HepG2 (cell line): ENCODE results near the gene ZNF155. TPM values are rescaled to one million over a fixed set of nuclear protein-coding genes. Genes with fewer than 3 reads are reported as not detected.

Experiments
- ATAC-seq: fragments of 200-7000 bp; cut with Tn5 transposase; 3 replicates; pipeline ENCODE4 v1.9.1; 2020; ENCODE audit warnings: mild to moderate bottlenecking, moderate library complexity
- BruUV-seq: library from RNA; stranded (reverse); fragments of 400-500 nt; replicated peaks from 2 replicates; lab custom pipeline; 2021; lab: Mats Ljungman, UMichigan
- CTCF ChIA-PET: fragments of 300-600 bp; formaldehyde crosslinking; extraction: SDS; loops from one replicate; lab custom pipeline; 2021; ENCODE audit warnings: low total read pairs, inconsistent platforms, low intra/inter-chr PET ratio; lab: Yijun Ruan, JAX
- POLR2A ChIA-PET: fragments of 350-600 bp; sonication (Branson Sonifier 250); formaldehyde crosslinking; loops from one replicate; lab custom pipeline; 2020; ENCODE audit warnings: antibody characterized with exemption, inconsistent platforms; lab: Yijun Ruan, JAX
- DNase-seq: peaks from one replicate; pipeline ENCODE4 v3.0.0-alpha.2; 2015; ENCODE audit warnings: low spot score
- FAIRE-seq: peaks from 3 replicates; lab custom pipeline; 2011; peaks lifted over from hg19 to GRCh38; lab: Jason Lieb, UNC
- H2AFZ ChIP-seq: one replicate; pipeline ENCODE4 v1.6.1; 2011; ENCODE audit warnings: low read length, inconsistent platforms
- H3K27ac ChIP-seq: fragments of 300-600 bp; 3 replicates; pipeline ENCODE4 v1.8.0; 2011; ENCODE audit warnings: mixed run types, mild to moderate bottlenecking, mixed read lengths, low read length, inconsistent platforms; ENCODE audit not compliant: insufficient read depth; ENCODE audit errors: extremely low read length
- H3K27me3 ChIP-seq, 2 experiments: fragments of 200-600 bp in 1 of 2; 2 replicates in 1 of 2; 3 replicates in 1 of 2; pipeline versions ENCODE4 v1.6.0 to v1.8.0; 2011; ENCODE audit warnings: low read length in 2 of 2, mild to moderate bottlenecking in 2 of 2, moderate library complexity in 2 of 2, inconsistent platforms in 1 of 2; ENCODE audit not compliant: insufficient read depth in 2 of 2, control insufficient read depth in 1 of 2
- H3K36me3 ChIP-seq, 2 experiments: fragments of 200-600 bp in 1 of 2; replicated peaks in 1 of 2; 2 replicates in 1 of 2; 3 replicates in 1 of 2; pipeline versions ENCODE4 v1.5.1 to v1.8.0; 2011; ENCODE audit warnings: low read length in 2 of 2, inconsistent platforms in 1 of 2; ENCODE audit not compliant: insufficient read depth in 2 of 2, control insufficient read depth in 1 of 2
- H3K4me1 ChIP-seq: 2 replicates; pipeline ENCODE4 v1.5.1; 2012; ENCODE audit warnings: low read length, inconsistent platforms; ENCODE audit not compliant: insufficient read depth
- H3K4me2 ChIP-seq: 2 replicates; pipeline ENCODE4 v1.6.0; 2011; ENCODE audit warnings: low read depth, low read length, inconsistent platforms
- H3K4me3 ChIP-seq, 3 experiments: fragments of 200-600 bp in 1 of 3; sonication (generic), shearing (Covaris generic) in 1 of 3; replicated peaks in 1 of 3; 2 replicates each; pipeline ENCODE4 v1.5.1; 2011 to 2016; ENCODE audit warnings: low read length in 3 of 3, inconsistent platforms in 2 of 3, low read depth in 2 of 3, mild to moderate bottlenecking in 2 of 3, control low read depth in 1 of 3, mixed read lengths in 1 of 3; ENCODE audit not compliant: insufficient read depth in 1 of 3
- H3K79me2 ChIP-seq: one replicate; pipeline ENCODE4 v1.6.1; 2011; ENCODE audit warnings: low read length, inconsistent platforms; ENCODE audit not compliant: insufficient read depth
- H3K9ac ChIP-seq: 2 replicates; pipeline ENCODE4 v1.6.0; 2011; ENCODE audit warnings: mild to moderate bottlenecking, low read depth, low read length, inconsistent platforms; ENCODE audit not compliant: insufficient read depth
- H3K9me3 ChIP-seq: 2 replicates; pipeline ENCODE4 v1.5.1; 2012; ENCODE audit warnings: mild to moderate bottlenecking, low read length
- H4K20me1 ChIP-seq: 2 replicates; pipeline ENCODE4 v1.6.0; 2011; ENCODE audit warnings: inconsistent platforms, mild to moderate bottlenecking, low read length, moderate library complexity; ENCODE audit not compliant: insufficient read depth
- CAMTA2 ChIP-seq: sonication (generic); formaldehyde crosslinking; IDR thresholded peaks from 2 replicates; pipeline ENCODE4 v1.4.0; 2020; ENCODE audit warnings: mild to moderate bottlenecking, missing genetic modification reagents, borderline replicate concordance
- CERS6 ChIP-seq: sonication (generic); formaldehyde crosslinking; IDR thresholded peaks from 2 replicates; pipeline ENCODE4 v1.5.0; 2020; ENCODE audit warnings: missing genetic modification reagents
- GFI1 ChIP-seq: sonication (generic); formaldehyde crosslinking; IDR thresholded peaks from 2 replicates; pipeline ENCODE4 v1.5.0; 2020; ENCODE audit warnings: missing genetic modification reagents, mild to moderate bottlenecking, borderline replicate concordance
- KLF13 ChIP-seq: sonication (generic); formaldehyde crosslinking; IDR thresholded peaks from 2 replicates; pipeline ENCODE4 v1.4.0; 2020; ENCODE audit warnings: mild to moderate bottlenecking, missing genetic modification reagents
- PHF20 ChIP-seq: sonication (generic); formaldehyde crosslinking; IDR thresholded peaks from 2 replicates; pipeline ENCODE4 v1.5.0; 2020; ENCODE audit warnings: mild to moderate bottlenecking, missing genetic modification reagents
- TFE3 ChIP-seq: IDR thresholded peaks from 2 replicates; pipeline ENCODE4 v1.6.1; 2016
- ZNF121 ChIP-seq: sonication (generic); formaldehyde crosslinking; IDR thresholded peaks from 2 replicates; pipeline ENCODE4 v1.5.0; 2020; ENCODE audit warnings: mild to moderate bottlenecking, missing genetic modification reagents
- WGBS: methylation state at CpG from one replicate; pipeline ENCODE4 v1.1.6; 2017; ENCODE audit warnings: low lambda C conversion rate; 5-methylcytosine and 5-hydroxymethylcytosine counted together
- in situ Hi-C: cut with HindIII; loops from 2 replicates; pipeline ENCODE4 v1.10.0; 2017; ENCODE audit warnings: low pct_unique_long_range_greater_than_20kb; ENCODE audit not compliant: extremely low pct_ligation_motif_present
- intact Hi-C: fragments of 100-400 bp; cut with micrococcal nuclease; formaldehyde crosslinking; loops from one replicate; pipeline ENCODE4 v1.10.0; 2022; ENCODE audit not compliant: unreplicated experiment
- polyA plus RNA-seq, 8 experiments: library from polyadenylated mRNA; depleted of rRNA in 3 of 8; stranded (reverse) in 7 of 8; unstranded in 1 of 8; fragments of >200 nt; fragmentation: Illumina TruSeq in 4 of 8; extraction: Trizol in 4 of 8; gene quantifications; 2 replicates each; pipeline versions ENCODE4 v1.2.1 to v1.2.3, GENCODE V29; 2011 to 2016; ENCODE audit warnings: low read depth in 4 of 8, missing spikeins in 1 of 8, mixed read lengths in 1 of 8; ENCODE audit not compliant: insufficient read depth in 1 of 8
- small RNA-seq, 3 experiments: library from RNA; depleted of rRNA; stranded (forward); fragments of <200 nt; gene quantifications; one replicate each; pipeline ENCODE3, GENCODE V24; 2012; ENCODE audit warnings: low read depth in 2 of 3, low replicate concordance in 1 of 3; ENCODE audit not compliant: insufficient read length in 3 of 3, insufficient read depth in 2 of 3
- total RNA-seq, 5 experiments: library from RNA; depleted of rRNA; stranded (reverse); fragments of >200 nt; fragmentation: Illumina TruSeq; extraction: Trizol; gene quantifications; 2 replicates each; pipeline ENCODE4 v1.2.3, GENCODE V29; 2016; ENCODE audit warnings: low read depth in 1 of 5
- TF ChIP-seq, protein P1 (sequence below): sonication (generic); formaldehyde crosslinking; IDR thresholded peaks from 2 replicates; pipeline ENCODE4 v1.4.0; 2020; ENCODE audit warnings: missing genetic modification reagents, borderline replicate concordance

The ZNF155 gene
- total and polyA plus RNA-seq, 2 of the 13 experiments (the other 11 are each of a cell fraction or from before 2014, with no cell fraction given) = 2.5 to 3.6 TPM

DNA sequence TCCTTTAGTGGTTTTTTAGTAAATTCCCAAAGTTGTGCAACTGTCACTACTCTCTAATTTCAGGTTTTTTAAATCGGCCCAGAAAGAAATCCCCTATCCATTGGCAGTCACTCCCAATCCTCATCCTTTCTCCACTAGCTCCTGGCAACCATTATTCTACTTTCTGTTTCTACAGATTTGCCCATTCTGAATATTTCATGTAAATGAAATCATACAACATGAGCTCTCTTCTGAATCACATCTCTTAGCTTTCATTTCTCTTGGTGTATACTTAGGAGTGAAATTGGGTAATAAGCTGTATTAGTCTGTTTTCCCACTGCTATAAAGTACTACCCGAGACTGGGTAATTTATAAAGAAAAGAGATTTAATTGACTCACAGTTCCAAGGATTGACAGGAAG lies 58.2 kb downstream of the ZNF155 start:
- no peak for TF ChIP-seq PHF20
- TF ChIP-seq, protein P1, sequence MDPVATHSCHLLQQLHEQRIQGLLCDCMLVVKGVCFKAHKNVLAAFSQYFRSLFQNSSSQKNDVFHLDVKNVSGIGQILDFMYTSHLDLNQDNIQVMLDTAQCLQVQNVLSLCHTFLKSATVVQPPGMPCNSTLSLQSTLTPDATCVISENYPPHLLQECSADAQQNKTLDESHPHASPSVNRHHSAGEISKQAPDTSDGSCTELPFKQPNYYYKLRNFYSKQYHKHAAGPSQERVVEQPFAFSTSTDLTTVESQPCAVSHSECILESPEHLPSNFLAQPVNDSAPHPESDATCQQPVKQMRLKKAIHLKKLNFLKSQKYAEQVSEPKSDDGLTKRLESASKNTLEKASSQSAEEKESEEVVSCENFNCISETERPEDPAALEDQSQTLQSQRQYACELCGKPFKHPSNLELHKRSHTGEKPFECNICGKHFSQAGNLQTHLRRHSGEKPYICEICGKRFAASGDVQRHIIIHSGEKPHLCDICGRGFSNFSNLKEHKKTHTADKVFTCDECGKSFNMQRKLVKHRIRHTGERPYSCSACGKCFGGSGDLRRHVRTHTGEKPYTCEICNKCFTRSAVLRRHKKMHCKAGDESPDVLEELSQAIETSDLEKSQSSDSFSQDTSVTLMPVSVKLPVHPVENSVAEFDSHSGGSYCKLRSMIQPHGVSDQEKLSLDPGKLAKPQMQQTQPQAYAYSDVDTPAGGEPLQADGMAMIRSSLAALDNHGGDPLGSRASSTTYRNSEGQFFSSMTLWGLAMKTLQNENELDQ (CRISPR knock-in tag) = no peak
- TF ChIP-seq CAMTA2 (CRISPR knock-in tag) = no peak
- TF ChIP-seq KLF13 (CRISPR knock-in tag) = no peak
- TF ChIP-seq ZNF121 (CRISPR knock-in tag) = no peak
- TF ChIP-seq CERS6 (CRISPR knock-in tag) = no peak
- TF ChIP-seq GFI1 (CRISPR knock-in tag) = no peak
- TF ChIP-seq TFE3 = no peak
- TF ChIP-seq, all 625 proteins: peak for 0
- CTCF ChIA-PET = no interaction called here
- no peak overlapping the region for H3K4me2 ChIP-seq
- intact Hi-C loops (no loop called here), in situ Hi-C loops (no loop called here)
- no peak overlapping the region for H3K4me3 ChIP-seq
- no peaks in the 10 kb centered on the region for H3K4me1 ChIP-seq
- H3K9ac ChIP-seq = no peak overlapping the region
- no peak for ATAC-seq
- WGBS = 2% methylated on average over 2 of the region's 2 CpGs
- no peaks in the 10 kb centered on the region for H3K36me3 ChIP-seq
- H3K27ac ChIP-seq = no peak overlapping the region
- no peaks in the 10 kb centered on the region for H3K79me2 ChIP-seq
- no peak for DNase-seq
- H2AFZ ChIP-seq = no peak overlapping the region
- no peaks in the 10 kb centered on the region for H3K27me3 ChIP-seq
- POLR2A ChIA-PET = interaction anchor here (1.1 to 1.2 kb wide), 2 partner anchors 9 kb away, joined by 3 to 4 read pairs; partner anchors contain the start of gene ZNF223
- no peak for FAIRE-seq
- no peaks in the 10 kb centered on the region for H3K9me3 ChIP-seq
- BruUV-seq = no TSS peak
- no peaks in the 10 kb centered on the region for H4K20me1 ChIP-seq

Small RNAs within 50 kb of the gene (small RNA-seq; reads per million reads assigned to genes)
- 0 reads per million in 3 experiments for gene AC006213.5

Other genes with a start within 250 kb of the ZNF155 start
- gene SMG9, start 229.2 kb upstream of the ZNF155 start, total RNA-seq (2016; rRNA removed; fragmentation: Illumina TruSeq; extraction: Trizol) = 9.6 and 18.7 TPM in 2 replicates
- 16.1 and 16.7 TPM in 2 replicates for gene SMG9, start 229.2 kb upstream of the ZNF155 start, polyA plus RNA-seq (2011; rRNA removed)
- gene KCNN4, start 203.2 kb upstream of the ZNF155 start, total RNA-seq (2016; rRNA removed; fragmentation: Illumina TruSeq; extraction: Trizol) = 0.13 TPM in 1 of 2 replicates, not detected in the other
- gene KCNN4, start 203.2 kb upstream of the ZNF155 start, polyA plus RNA-seq (2011; rRNA removed) = 0.25 and 0.60 TPM in 2 replicates
- gene LYPD5, start 181.7 kb upstream of the ZNF155 start, total RNA-seq (2016; rRNA removed; fragmentation: Illumina TruSeq; extraction: Trizol) = not detected in 2 replicates
- not detected in 2 replicates for gene LYPD5, start 181.7 kb upstream of the ZNF155 start, polyA plus RNA-seq (2011; rRNA removed)
- gene ZNF283, start 156.9 kb upstream of the ZNF155 start, total RNA-seq (2016; rRNA removed; fragmentation: Illumina TruSeq; extraction: Trizol) = 11.1 and 13.2 TPM in 2 replicates
- 1.7 and 2.0 TPM in 2 replicates for gene ZNF283, start 156.9 kb upstream of the ZNF155 start, polyA plus RNA-seq (2011; rRNA removed)
- 1.2 and 2.6 TPM in 2 replicates for gene ZNF404, start 100.2 kb upstream of the ZNF155 start, total RNA-seq (2016; rRNA removed; fragmentation: Illumina TruSeq; extraction: Trizol)
- gene ZNF404, start 100.2 kb upstream of the ZNF155 start, polyA plus RNA-seq (2011; rRNA removed) = 0.61 and 1.0 TPM in 2 replicates
- 11.3 and 13.0 TPM in 2 replicates for gene ZNF45, start 48.9 kb upstream of the ZNF155 start, total RNA-seq (2016; rRNA removed; fragmentation: Illumina TruSeq; extraction: Trizol)
- 2.4 and 2.8 TPM in 2 replicates for gene ZNF45, start 48.9 kb upstream of the ZNF155 start, polyA plus RNA-seq (2011; rRNA removed)
- gene ZNF221, start 33.0 kb upstream of the ZNF155 start, total RNA-seq (2016; rRNA removed; fragmentation: Illumina TruSeq; extraction: Trizol) = 3.4 and 4.5 TPM in 2 replicates
- 0.40 and 0.48 TPM in 2 replicates for gene ZNF221, start 33.0 kb upstream of the ZNF155 start, polyA plus RNA-seq (2011; rRNA removed)
- 5.5 and 6.0 TPM in 2 replicates for gene ZNF230, start 18.8 kb downstream of the ZNF155 start, total RNA-seq (2016; rRNA removed; fragmentation: Illumina TruSeq; extraction: Trizol)
- gene ZNF230, start 18.8 kb downstream of the ZNF155 start, polyA plus RNA-seq (2011; rRNA removed) = 2.4 TPM in 2 replicates
- 6.1 and 6.2 TPM in 2 replicates for gene ZNF222, start 41.2 kb downstream of the ZNF155 start, total RNA-seq (2016; rRNA removed; fragmentation: Illumina TruSeq; extraction: Trizol)
- 2.2 TPM in 2 replicates for gene ZNF222, start 41.2 kb downstream of the ZNF155 start, polyA plus RNA-seq (2011; rRNA removed)
- gene ZNF223, start 67.8 kb downstream of the ZNF155 start, total RNA-seq (2016; rRNA removed; fragmentation: Illumina TruSeq; extraction: Trizol) = 4.8 and 5.6 TPM in 2 replicates
- 2.0 and 2.2 TPM in 2 replicates for gene ZNF223, start 67.8 kb downstream of the ZNF155 start, polyA plus RNA-seq (2011; rRNA removed)
- 2.3 and 3.2 TPM in 2 replicates for gene ZNF284, start 88.0 kb downstream of the ZNF155 start, total RNA-seq (2016; rRNA removed; fragmentation: Illumina TruSeq; extraction: Trizol)
- gene ZNF284, start 88.0 kb downstream of the ZNF155 start, polyA plus RNA-seq (2011; rRNA removed) = 1.2 and 1.7 TPM in 2 replicates
- gene ZNF224, start 110.2 kb downstream of the ZNF155 start, total RNA-seq (2016; rRNA removed; fragmentation: Illumina TruSeq; extraction: Trizol) = 14.0 and 16.1 TPM in 2 replicates
- gene ZNF224, start 110.2 kb downstream of the ZNF155 start, polyA plus RNA-seq (2011; rRNA removed) = 13.0 TPM in 2 replicates
- gene ZNF225, start 129.2 kb downstream of the ZNF155 start, total RNA-seq (2016; rRNA removed; fragmentation: Illumina TruSeq; extraction: Trizol) = 3.3 and 4.6 TPM in 2 replicates
- 0.87 and 1.1 TPM in 2 replicates for gene ZNF225, start 129.2 kb downstream of the ZNF155 start, polyA plus RNA-seq (2011; rRNA removed)
- 11.2 and 11.7 TPM in 2 replicates for gene ZNF234, start 157.4 kb downstream of the ZNF155 start, total RNA-seq (2016; rRNA removed; fragmentation: Illumina TruSeq; extraction: Trizol)
- 3.5 and 4.2 TPM in 2 replicates for gene ZNF234, start 157.4 kb downstream of the ZNF155 start, polyA plus RNA-seq (2011; rRNA removed)
- gene ZNF226, start 180.9 kb downstream of the ZNF155 start, total RNA-seq (2016; rRNA removed; fragmentation: Illumina TruSeq; extraction: Trizol) = 16.0 and 19.2 TPM in 2 replicates
- 8.3 and 12.1 TPM in 2 replicates for gene ZNF226, start 180.9 kb downstream of the ZNF155 start, polyA plus RNA-seq (2011; rRNA removed)
- gene ZNF227, start 228.3 kb downstream of the ZNF155 start, total RNA-seq (2016; rRNA removed; fragmentation: Illumina TruSeq; extraction: Trizol) = 16.8 and 23.2 TPM in 2 replicates
- 3.1 and 4.7 TPM in 2 replicates for gene ZNF227, start 228.3 kb downstream of the ZNF155 start, polyA plus RNA-seq (2011; rRNA removed)